HepG2 (cell line): Measurements from ENCODE around the gene HMX1. TPM values are rescaled to one million over a fixed set of nuclear protein-coding genes. Genes with fewer than 3 reads are reported as not detected.

Source experiments
- ATAC-seq: fragments of 200-7000 bp; cut with Tn5 transposase; 3 replicates; pipeline ENCODE4 v1.9.1; 2020; ENCODE audit warnings: mild to moderate bottlenecking, moderate library complexity
- BruUV-seq: library from RNA; stranded (reverse); fragments of 400-500 nt; replicated peaks from 2 replicates; lab custom pipeline; 2021; lab: Mats Ljungman, UMichigan
- CTCF ChIA-PET: fragments of 300-600 bp; formaldehyde crosslinking; extraction: SDS; loops from one replicate; lab custom pipeline; 2021; ENCODE audit warnings: low total read pairs, inconsistent platforms, low intra/inter-chr PET ratio; lab: Yijun Ruan, JAX
- POLR2A ChIA-PET: fragments of 350-600 bp; sonication (Branson Sonifier 250); formaldehyde crosslinking; loops from one replicate; lab custom pipeline; 2020; ENCODE audit warnings: antibody characterized with exemption, inconsistent platforms; lab: Yijun Ruan, JAX
- DNase-seq: peaks from one replicate; pipeline ENCODE4 v3.0.0-alpha.2; 2015; ENCODE audit warnings: low spot score
- FAIRE-seq: peaks from 3 replicates; lab custom pipeline; 2011; peaks lifted over from hg19 to GRCh38; lab: Jason Lieb, UNC
- H2AFZ ChIP-seq: one replicate; pipeline ENCODE4 v1.6.1; 2011; ENCODE audit warnings: low read length, inconsistent platforms
- H3K27ac ChIP-seq: fragments of 300-600 bp; 3 replicates; pipeline ENCODE4 v1.8.0; 2011; ENCODE audit warnings: mixed run types, mild to moderate bottlenecking, mixed read lengths, low read length, inconsistent platforms; ENCODE audit not compliant: insufficient read depth; ENCODE audit errors: extremely low read length
- H3K27me3 ChIP-seq, 2 experiments: fragments of 200-600 bp in 1 of 2; 2 replicates in 1 of 2; 3 replicates in 1 of 2; pipeline versions ENCODE4 v1.6.0 to v1.8.0; 2011; ENCODE audit warnings: low read length in 2 of 2, mild to moderate bottlenecking in 2 of 2, moderate library complexity in 2 of 2, inconsistent platforms in 1 of 2; ENCODE audit not compliant: insufficient read depth in 2 of 2, control insufficient read depth in 1 of 2
- H3K36me3 ChIP-seq, 2 experiments: fragments of 200-600 bp in 1 of 2; replicated peaks in 1 of 2; 2 replicates in 1 of 2; 3 replicates in 1 of 2; pipeline versions ENCODE4 v1.5.1 to v1.8.0; 2011; ENCODE audit warnings: low read length in 2 of 2, inconsistent platforms in 1 of 2; ENCODE audit not compliant: insufficient read depth in 2 of 2, control insufficient read depth in 1 of 2
- H3K4me1 ChIP-seq: 2 replicates; pipeline ENCODE4 v1.5.1; 2012; ENCODE audit warnings: low read length, inconsistent platforms; ENCODE audit not compliant: insufficient read depth
- H3K4me2 ChIP-seq: 2 replicates; pipeline ENCODE4 v1.6.0; 2011; ENCODE audit warnings: low read depth, low read length, inconsistent platforms
- H3K4me3 ChIP-seq, 3 experiments: fragments of 200-600 bp in 1 of 3; sonication (generic), shearing (Covaris generic) in 1 of 3; replicated peaks in 1 of 3; 2 replicates each; pipeline ENCODE4 v1.5.1; 2011 to 2016; ENCODE audit warnings: low read length in 3 of 3, inconsistent platforms in 2 of 3, low read depth in 2 of 3, mild to moderate bottlenecking in 2 of 3, control low read depth in 1 of 3, mixed read lengths in 1 of 3; ENCODE audit not compliant: insufficient read depth in 1 of 3
- H3K79me2 ChIP-seq: one replicate; pipeline ENCODE4 v1.6.1; 2011; ENCODE audit warnings: low read length, inconsistent platforms; ENCODE audit not compliant: insufficient read depth
- H3K9ac ChIP-seq: 2 replicates; pipeline ENCODE4 v1.6.0; 2011; ENCODE audit warnings: mild to moderate bottlenecking, low read depth, low read length, inconsistent platforms; ENCODE audit not compliant: insufficient read depth
- H3K9me3 ChIP-seq: 2 replicates; pipeline ENCODE4 v1.5.1; 2012; ENCODE audit warnings: mild to moderate bottlenecking, low read length
- H4K20me1 ChIP-seq: 2 replicates; pipeline ENCODE4 v1.6.0; 2011; ENCODE audit warnings: inconsistent platforms, mild to moderate bottlenecking, low read length, moderate library complexity; ENCODE audit not compliant: insufficient read depth
- EZH2 ChIP-seq: conservative IDR thresholded peaks from 2 replicates; pipeline ENCODE4 v1.6.1; 2012; ENCODE audit warnings: mild to moderate bottlenecking, low read depth, low read length, moderate library complexity
- ZNF605 ChIP-seq: sonication (generic); formaldehyde crosslinking; IDR thresholded peaks from 2 replicates; pipeline ENCODE4 v1.8.0; 2022; ENCODE audit warnings: mild to moderate bottlenecking, missing genetic modification reagents
- WGBS: methylation state at CpG from one replicate; pipeline ENCODE4 v1.1.6; 2017; ENCODE audit warnings: low lambda C conversion rate; 5-methylcytosine and 5-hydroxymethylcytosine counted together
- in situ Hi-C: cut with HindIII; loops from 2 replicates; pipeline ENCODE4 v1.10.0; 2017; ENCODE audit warnings: low pct_unique_long_range_greater_than_20kb; ENCODE audit not compliant: extremely low pct_ligation_motif_present
- intact Hi-C: fragments of 100-400 bp; cut with micrococcal nuclease; formaldehyde crosslinking; loops from one replicate; pipeline ENCODE4 v1.10.0; 2022; ENCODE audit not compliant: unreplicated experiment
- polyA plus RNA-seq, 8 experiments: library from polyadenylated mRNA; depleted of rRNA in 3 of 8; stranded (reverse) in 7 of 8; unstranded in 1 of 8; fragments of >200 nt; fragmentation: Illumina TruSeq in 4 of 8; extraction: Trizol in 4 of 8; gene quantifications; 2 replicates each; pipeline versions ENCODE4 v1.2.1 to v1.2.3, GENCODE V29; 2011 to 2016; ENCODE audit warnings: low read depth in 4 of 8, missing spikeins in 1 of 8, mixed read lengths in 1 of 8; ENCODE audit not compliant: insufficient read depth in 1 of 8
- total RNA-seq, 5 experiments: library from RNA; depleted of rRNA; stranded (reverse); fragments of >200 nt; fragmentation: Illumina TruSeq; extraction: Trizol; gene quantifications; 2 replicates each; pipeline ENCODE4 v1.2.3, GENCODE V29; 2016; ENCODE audit warnings: low read depth in 1 of 5
- TF ChIP-seq, protein P1 (sequence below): IDR thresholded peaks from 2 replicates; pipeline ENCODE4 v1.6.1; 2016; ENCODE audit warnings: control low read depth

HMX1 gene
- total and polyA plus RNA-seq, 2 of the 13 experiments (the other 11 are each of a cell fraction or from before 2014, with no cell fraction given): not detected

DNA sequence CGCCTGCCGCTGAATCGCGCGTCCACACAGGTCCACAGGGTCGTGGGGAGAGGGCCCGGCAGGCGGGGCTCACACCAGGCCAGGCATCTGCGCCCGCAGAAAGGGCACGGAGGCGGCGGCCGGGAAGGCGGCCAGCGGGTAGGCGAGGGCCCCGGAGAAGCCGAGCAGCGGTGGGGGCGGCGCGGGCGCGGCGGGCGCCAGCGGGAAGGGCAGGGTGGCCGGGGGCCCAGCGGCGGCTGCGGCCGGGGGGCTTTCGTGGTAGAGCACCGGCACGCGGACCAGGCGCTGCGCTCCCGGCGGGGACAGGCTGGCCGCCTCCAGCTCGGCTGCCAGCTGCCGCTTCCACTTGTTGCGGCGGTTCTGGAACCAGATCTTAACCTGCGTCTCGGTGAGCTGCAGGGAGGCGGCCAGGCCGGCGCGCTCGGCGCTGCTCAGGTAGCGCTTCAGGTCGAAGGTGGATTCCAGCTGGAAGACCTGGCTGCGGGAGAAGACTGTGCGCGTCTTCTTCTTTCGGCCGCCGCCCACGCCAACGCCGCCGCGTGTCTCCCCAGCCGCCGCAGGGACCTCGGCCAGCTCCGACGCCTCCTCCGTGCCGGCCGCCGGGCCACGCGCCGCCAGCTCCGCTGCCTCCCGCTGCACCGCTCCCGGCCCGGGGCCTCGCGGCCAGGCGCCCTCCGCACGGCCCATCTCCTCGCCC lies 3.9 kb downstream of the HMX1 start (continued):
- TF ChIP-seq ZNF605: no peak

- no peak for DNase-seq
- ChIA-PET CTCF (no interaction called here), POLR2A (no interaction called here)
- intact Hi-C loops: no loop called here
- H3K9me3 ChIP-seq: no peaks in the 10 kb centered on the region
- no peak overlapping the region for H3K4me2 ChIP-seq
- H3K9ac ChIP-seq: no peak overlapping the region
- no peaks in the 10 kb centered on the region for H3K4me1 ChIP-seq
- BruUV-seq: no TSS peak
- H3K27me3 ChIP-seq: peaks cover 5 to 69% of the 10 kb centered on the region in 2 experiments; a peak in 3 of 5 replicates
- no peaks in the 10 kb centered on the region for H3K36me3 ChIP-seq
- H2AFZ ChIP-seq: no peak overlapping the region
- WGBS: 15% methylated on average over 11 of the region's 42 CpGs
- in situ Hi-C loops: no loop called here
- H3K27ac ChIP-seq: no peak overlapping the region
- H3K4me3 ChIP-seq: no peak overlapping the region
- TF ChIP-seq EZH2: 0 out of 2 replicates have a peak, but pooled peaks have one; percentile 78
- TF ChIP-seq, protein P1, sequence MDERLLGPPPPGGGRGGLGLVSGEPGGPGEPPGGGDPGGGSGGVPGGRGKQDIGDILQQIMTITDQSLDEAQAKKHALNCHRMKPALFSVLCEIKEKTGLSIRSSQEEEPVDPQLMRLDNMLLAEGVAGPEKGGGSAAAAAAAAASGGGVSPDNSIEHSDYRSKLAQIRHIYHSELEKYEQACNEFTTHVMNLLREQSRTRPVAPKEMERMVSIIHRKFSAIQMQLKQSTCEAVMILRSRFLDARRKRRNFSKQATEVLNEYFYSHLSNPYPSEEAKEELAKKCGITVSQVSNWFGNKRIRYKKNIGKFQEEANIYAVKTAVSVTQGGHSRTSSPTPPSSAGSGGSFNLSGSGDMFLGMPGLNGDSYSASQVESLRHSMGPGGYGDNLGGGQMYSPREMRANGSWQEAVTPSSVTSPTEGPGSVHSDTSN (CRISPR knock-in tag): no peak
- no peak for FAIRE-seq
- no peak for ATAC-seq
- no peaks in the 10 kb centered on the region for H4K20me1 ChIP-seq
- H3K79me2 ChIP-seq: no peaks in the 10 kb centered on the region
Observed at GRCh38 chr4:8866828-8867623, 4.6 kb downstream of the HMX1 start.
